Memory B cell (primary cell): Measurements from ENCODE around the gene ANKS1A.

Experiments
- ATAC-seq: fragments of 150-1000 bp; cut with Tn5 transposase; 2 replicates; pipeline ENCODE4 v1.10.0; 2021; ENCODE audit warnings: low read depth, mild to moderate bottlenecking, moderate library complexity
- DNase-seq, 2 donors: peaks; one replicate each; pipeline ENCODE4 v3.0.0; 2022; ENCODE audit warnings: low spot score in 2 of 2
- H3K27ac Mint-ChIP-seq: one replicate; pipeline ENCODE4 v1.8.0; 2022; ENCODE audit warnings: mild to moderate bottlenecking, moderate library complexity, mixed read lengths
- H3K27me3 Mint-ChIP-seq: one replicate; pipeline ENCODE4 v1.8.0; 2022; ENCODE audit warnings: mixed read lengths
- H3K36me3 Mint-ChIP-seq: one replicate; pipeline ENCODE4 v1.8.0; 2022; ENCODE audit warnings: mild to moderate bottlenecking, mixed read lengths
- H3K4me1 Mint-ChIP-seq: one replicate; pipeline ENCODE4 v1.8.0; 2022; ENCODE audit warnings: mixed read lengths
- H3K4me3 Mint-ChIP-seq: one replicate; pipeline ENCODE4 v1.8.0; 2022; ENCODE audit warnings: mild to moderate bottlenecking, moderate library complexity, mixed read lengths
- H3K9me3 Mint-ChIP-seq: one replicate; pipeline ENCODE4 v1.8.0; 2022; ENCODE audit warnings: mixed read lengths

The ANKS1A gene

DNA sequence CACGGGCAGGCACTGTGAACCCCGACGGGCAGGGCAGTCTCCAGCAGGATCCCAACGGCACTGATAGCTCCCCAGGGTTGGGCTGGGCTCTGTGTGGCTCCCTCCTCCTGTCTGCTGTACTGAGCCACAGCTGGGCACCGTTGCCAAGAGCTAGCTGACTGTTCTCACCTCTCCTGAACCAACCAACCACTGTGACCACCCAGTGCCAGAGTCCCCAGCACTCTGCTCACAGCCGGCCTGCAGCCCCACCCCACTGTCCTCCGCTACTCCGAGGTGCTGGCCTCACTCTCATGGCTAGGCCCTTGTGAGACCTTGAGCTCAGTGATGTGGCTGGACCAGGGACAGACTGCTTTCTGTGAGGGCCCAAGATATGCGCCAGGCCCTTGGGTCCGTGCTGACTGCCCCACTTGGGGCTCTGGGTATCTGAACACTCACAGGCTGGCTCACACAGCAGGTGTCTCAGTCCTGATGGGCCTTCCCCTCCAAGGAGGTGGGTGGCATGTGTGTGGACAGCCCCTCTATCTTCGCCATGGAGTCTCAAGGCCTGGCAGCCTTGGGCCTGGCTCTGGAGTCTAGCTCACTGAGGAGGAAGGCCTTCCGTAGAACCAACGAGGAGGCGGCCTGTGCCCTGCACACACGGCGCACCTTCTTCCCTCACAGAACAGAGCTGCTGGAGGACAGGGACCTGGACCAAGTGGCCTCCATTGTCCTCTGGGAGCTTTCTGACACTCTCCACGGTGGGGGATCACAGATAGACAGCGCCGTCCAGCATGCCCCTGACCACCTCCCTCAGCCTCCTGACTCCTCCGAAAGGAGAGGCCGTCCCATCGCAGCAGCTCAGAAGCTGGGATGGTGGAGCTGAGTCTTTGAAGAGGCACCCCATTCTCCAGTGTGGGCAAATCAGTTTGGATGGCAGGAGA lies 198.6 kb downstream of the ANKS1A start:
- no peak for DNase-seq
- Mint-ChIP-seq H3K27me3 (no peaks in the 10 kb centered on the region), H3K4me1 (no peaks in the 10 kb centered on the region), H3K27ac (no peak overlapping the region), H3K36me3 (peaks cover 33% of the 10 kb centered on the region), H3K9me3 (no peaks in the 10 kb centered on the region), H3K4me3 (no peak overlapping the region)
- no peak for ATAC-seq

- ATAC-seq (no peak), DNase-seq (no peak)
- H3K36me3 Mint-ChIP-seq = peaks cover 29% of the 10 kb centered on the region
- no peak overlapping the region for H3K4me3 Mint-ChIP-seq
- no peaks in the 10 kb centered on the region for H3K27me3 Mint-ChIP-seq
- H3K9me3 Mint-ChIP-seq = no peaks in the 10 kb centered on the region
- H3K4me1 Mint-ChIP-seq = no peaks in the 10 kb centered on the region
- no peak overlapping the region for H3K27ac Mint-ChIP-seq
Measured at GRCh38 chr6:35088281-35089215, 199.5 kb downstream of the ANKS1A start.

DNA sequence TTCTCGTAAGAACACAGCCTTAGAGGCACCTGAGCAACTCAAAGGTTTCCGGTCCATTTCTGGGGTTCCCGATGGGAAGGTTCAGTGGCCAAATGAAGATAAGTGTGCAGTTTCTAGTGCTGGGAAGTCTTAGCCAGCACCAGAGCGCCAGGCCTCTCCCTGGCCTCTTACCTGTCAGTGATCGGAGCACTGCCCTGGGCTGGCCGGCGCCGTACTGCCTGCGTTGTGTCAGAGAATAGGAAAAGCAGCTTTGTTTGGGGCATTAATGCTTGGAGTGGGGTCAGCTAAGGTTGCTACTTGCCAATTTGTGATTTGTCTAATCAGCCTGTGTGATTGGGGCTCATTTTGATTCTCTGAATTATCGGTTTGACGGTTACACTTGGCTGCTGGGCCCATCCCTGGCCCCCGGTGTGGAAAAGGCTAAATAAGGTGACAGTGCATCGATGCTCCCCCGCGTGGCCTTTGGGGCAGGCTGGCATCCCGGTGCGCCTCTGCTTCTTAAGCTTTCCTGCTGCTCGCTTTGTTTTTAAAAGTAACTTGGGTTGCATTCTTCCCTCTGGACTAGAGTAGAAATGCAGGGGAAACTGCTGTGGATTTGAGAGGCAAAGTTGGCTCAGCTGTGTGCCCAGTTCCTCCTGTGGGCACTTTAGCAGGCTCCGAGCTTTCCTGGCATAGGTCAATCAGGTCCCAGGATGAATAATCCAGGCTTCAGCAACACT lies 200.3 kb downstream of the ANKS1A start:
- Mint-ChIP-seq H3K27ac (no peak overlapping the region), H3K4me1 (no peaks in the 10 kb centered on the region), H3K9me3 (no peaks in the 10 kb centered on the region), H3K36me3 (peaks cover 28% of the 10 kb centered on the region), H3K27me3 (no peaks in the 10 kb centered on the region), H3K4me3 (no peak overlapping the region)
- no peak for ATAC-seq
- no peak for DNase-seq

DNA sequence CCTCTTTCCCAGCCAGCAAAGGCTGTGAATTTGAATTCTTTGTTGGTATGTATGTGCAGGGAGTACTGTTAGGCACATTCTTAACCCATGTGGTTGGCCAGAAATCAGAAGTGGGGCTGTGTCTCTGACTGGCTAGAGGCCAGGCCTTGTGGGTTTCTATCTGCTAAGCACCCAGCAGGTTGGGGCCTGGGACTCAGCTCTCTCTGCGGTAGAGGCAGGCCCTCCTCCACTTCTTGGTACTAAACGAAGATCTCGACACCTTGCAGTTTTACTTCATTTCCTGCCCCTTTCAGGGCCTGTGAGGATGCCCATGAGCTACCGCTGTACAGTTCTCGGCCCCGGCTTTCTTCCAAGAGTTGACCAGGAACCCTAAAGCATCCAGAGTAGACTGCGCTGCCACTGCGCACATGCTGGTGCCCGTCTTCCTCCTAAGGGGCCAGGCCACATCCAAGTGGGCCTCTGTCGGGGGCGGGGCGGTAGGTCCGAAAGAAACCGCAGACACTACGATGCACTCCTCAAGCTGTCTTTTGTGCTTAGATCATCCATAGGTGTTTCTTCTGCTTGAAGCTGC lies 201.0 kb downstream of the ANKS1A start:
- DNase-seq = no peak
- H3K27me3 Mint-ChIP-seq = no peaks in the 10 kb centered on the region
- peaks cover 28% of the 10 kb centered on the region for H3K36me3 Mint-ChIP-seq
- H3K27ac Mint-ChIP-seq = no peak overlapping the region
- H3K4me1 Mint-ChIP-seq = no peaks in the 10 kb centered on the region
- no peak for ATAC-seq
- no peaks in the 10 kb centered on the region for H3K9me3 Mint-ChIP-seq
- H3K4me3 Mint-ChIP-seq = no peak overlapping the region

DNA sequence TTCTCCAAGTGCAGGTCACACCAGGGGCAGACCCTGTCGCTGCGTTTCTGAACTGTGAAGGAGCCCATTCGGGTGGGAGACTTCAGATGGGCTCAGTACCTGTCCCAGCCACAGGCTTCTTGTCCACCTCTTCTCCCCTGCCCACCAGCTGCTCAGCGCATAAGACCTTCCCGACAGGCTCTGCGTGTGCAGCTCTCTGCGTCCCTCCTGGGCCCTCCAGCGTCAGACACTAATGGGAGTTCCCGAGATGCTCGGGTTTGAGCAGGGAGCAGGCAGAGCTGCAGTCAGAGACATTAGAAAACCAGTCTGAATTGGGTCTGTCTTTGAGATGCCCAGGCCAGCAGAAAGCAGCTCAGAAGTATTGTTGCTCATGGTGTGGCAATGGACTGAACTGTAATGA lies 201.7 kb downstream of the ANKS1A start:
- ATAC-seq (no peak), DNase-seq (no peak)
- H3K36me3 Mint-ChIP-seq = peaks cover 23% of the 10 kb centered on the region
- no peak overlapping the region for H3K4me3 Mint-ChIP-seq
- no peaks in the 10 kb centered on the region for H3K9me3 Mint-ChIP-seq
- H3K4me1 Mint-ChIP-seq = no peaks in the 10 kb centered on the region
- no peak overlapping the region for H3K27ac Mint-ChIP-seq
- H3K27me3 Mint-ChIP-seq = no peaks in the 10 kb centered on the region

DNA sequence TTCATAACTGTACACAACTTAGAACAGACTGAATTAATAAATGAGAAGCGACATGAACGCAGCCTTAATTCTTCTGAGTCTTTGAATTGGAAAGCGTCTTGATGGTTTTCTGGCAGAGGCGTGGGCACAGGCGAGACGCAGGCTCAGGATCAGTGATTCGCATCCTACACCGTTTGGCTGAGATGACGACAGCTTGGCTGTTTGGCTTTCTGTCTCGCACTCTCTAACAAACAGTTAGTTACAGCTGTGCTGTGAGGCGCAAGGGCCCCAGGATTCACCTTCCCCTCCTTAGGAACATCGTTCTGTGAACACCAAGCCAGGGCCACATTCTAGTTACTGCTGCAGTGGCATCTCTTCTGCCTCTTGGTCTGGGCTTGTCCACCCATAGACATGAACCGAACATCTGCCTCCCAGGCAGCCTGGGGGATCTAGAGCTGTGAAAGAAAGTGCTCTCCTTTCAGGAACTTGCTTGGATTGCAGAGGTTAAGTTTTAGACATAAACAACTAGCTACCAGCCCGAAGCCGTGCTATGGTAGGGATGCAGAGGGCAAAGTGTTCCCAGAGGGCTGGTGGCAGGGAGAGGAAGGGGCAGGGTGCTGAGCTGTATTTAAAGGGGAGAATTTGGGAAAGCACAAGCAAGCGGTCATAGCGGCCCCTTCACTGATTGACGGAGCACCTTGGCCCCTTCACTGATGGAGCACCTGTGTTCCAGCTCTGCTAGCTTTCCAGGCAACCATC lies 202.5 kb downstream of the ANKS1A start:
- Mint-ChIP-seq H3K4me1 (no peaks in the 10 kb centered on the region), H3K9me3 (no peaks in the 10 kb centered on the region)
- no peak for DNase-seq

GRCh38 chr6:35092362-35093117 lies 203.5 kb downstream of the ANKS1A start:
- peaks cover 9% of the 10 kb centered on the region for H3K36me3 Mint-ChIP-seq
- no peak overlapping the region for H3K27ac Mint-ChIP-seq
- ATAC-seq (no peak), DNase-seq (no peak)
- no peaks in the 10 kb centered on the region for H3K9me3 Mint-ChIP-seq
- peaks cover under 1% of the 10 kb centered on the region for H3K27me3 Mint-ChIP-seq
- H3K4me1 Mint-ChIP-seq = no peaks in the 10 kb centered on the region
- no peak overlapping the region for H3K4me3 Mint-ChIP-seq

More for the DNA sequence above, 202.5 kb downstream of the ANKS1A start:
- Mint-ChIP-seq H3K36me3 (peaks cover 17% of the 10 kb centered on the region), H3K4me3 (no peak overlapping the region), H3K27ac (no peak overlapping the region), H3K27me3 (no peaks in the 10 kb centered on the region)
- no peak for ATAC-seq

DNA sequence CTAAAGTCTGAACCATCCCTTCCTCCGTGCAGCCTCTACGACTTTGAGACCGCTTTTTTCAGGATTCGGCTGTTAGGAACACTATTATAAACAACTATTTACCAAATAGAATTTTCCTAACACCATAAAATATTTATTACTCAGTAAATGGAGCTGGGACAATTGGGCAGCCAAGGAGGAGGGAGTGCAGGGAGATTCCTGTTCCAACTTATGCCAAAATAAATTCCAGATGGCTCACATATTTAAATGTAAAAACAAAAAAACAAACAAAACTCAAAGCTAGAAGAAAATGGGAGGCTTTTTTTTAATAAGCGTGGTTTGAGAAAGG lies 204.0 kb downstream of the ANKS1A start:
- Mint-ChIP-seq H3K27ac (no peak overlapping the region), H3K9me3 (no peaks in the 10 kb centered on the region), H3K4me1 (no peaks in the 10 kb centered on the region), H3K4me3 (no peak overlapping the region), H3K27me3 (peaks cover 2% of the 10 kb centered on the region), H3K36me3 (peaks cover 5% of the 10 kb centered on the region)
- no peak for DNase-seq
- ATAC-seq = no peak

DNA sequence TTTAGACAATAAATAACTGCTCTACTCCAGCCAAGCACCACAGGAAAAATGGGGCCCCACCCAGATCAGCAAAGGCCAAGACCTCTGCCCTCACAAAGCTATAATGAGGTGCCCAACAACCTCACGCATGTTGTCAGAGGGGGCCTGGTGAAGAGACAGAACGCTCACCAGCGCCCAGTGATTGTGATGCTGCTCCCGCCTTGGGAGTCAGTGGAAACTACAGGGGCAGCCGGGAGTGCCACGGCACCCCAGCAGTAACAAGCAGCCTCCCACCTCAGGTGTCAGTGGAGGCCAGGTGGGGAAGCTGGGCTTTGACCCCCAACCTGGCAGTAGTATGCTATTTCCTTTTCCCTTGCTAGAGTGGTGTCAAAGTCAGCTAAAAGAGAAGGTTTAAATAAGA lies 204.7 kb downstream of the ANKS1A start:
- Mint-ChIP-seq H3K27me3 (peaks cover 2% of the 10 kb centered on the region), H3K4me3 (no peak overlapping the region), H3K9me3 (no peaks in the 10 kb centered on the region), H3K4me1 (no peaks in the 10 kb centered on the region), H3K36me3 (peaks cover 1% of the 10 kb centered on the region), H3K27ac (no peak overlapping the region)
- DNase-seq (no peak), ATAC-seq (no peak)

DNA sequence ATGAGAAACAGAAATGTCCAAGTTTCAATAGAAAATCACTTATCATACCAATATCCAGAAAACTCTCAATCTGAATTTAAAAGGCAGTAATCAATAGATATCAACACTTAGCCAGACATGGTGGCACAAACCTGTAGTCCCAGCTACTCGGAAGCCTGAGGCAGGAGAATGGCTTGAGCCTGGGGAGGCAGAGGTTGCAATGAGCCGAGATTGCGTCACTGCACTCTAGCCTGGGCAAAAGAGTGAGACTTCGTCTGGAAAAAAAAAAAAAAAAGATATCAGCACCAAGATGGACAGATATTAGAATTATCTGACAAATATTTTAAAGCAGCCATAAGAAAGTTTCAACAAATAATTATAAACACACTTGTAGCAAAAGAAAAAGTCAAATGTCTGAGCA lies 205.1 kb downstream of the ANKS1A start:
- Mint-ChIP-seq H3K9me3 (no peaks in the 10 kb centered on the region), H3K36me3 (no peaks in the 10 kb centered on the region), H3K4me1 (no peaks in the 10 kb centered on the region), H3K4me3 (no peak overlapping the region), H3K27ac (no peak overlapping the region), H3K27me3 (peaks cover 2% of the 10 kb centered on the region)
- no peak for ATAC-seq
- no peak for DNase-seq

DNA sequence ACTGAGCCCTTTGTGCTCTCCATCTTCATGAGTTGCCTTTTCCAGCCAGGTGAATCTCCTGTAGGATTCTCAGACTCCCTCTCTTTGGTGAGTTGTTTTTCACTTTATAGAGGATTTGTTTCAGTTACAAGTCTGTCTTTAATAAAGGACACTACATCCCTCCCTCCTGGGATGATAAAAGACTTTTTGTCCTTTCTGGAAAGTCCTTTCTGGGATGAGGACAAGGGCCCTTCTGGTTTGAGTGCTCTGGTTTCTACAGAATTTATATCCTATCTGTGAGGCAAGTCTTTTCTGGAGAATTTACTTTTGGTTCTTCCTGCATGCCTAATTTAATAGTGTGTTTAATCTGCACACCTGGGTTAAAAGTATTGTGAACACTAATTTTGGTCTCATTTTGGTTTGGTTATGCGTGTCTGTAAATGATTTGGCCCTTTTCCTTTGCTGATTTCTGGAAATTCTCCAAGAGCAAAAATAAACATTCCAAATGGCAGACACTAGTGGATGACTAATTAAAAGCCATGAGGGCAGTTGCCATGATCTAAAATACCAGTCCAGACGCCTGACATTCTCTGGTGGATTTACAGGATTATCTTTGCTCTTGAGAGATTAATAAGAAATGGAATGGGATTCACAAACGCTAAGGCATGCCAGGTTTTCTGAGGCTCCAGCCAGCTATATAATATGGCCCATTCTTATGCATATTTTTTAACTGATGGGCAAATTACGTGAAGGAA lies 207.2 kb downstream of the ANKS1A start:
- ATAC-seq (no peak), DNase-seq (no peak)
- no peaks in the 10 kb centered on the region for H3K4me1 Mint-ChIP-seq
- peaks cover 2% of the 10 kb centered on the region for H3K27me3 Mint-ChIP-seq
- no peak overlapping the region for H3K27ac Mint-ChIP-seq
- no peak overlapping the region for H3K4me3 Mint-ChIP-seq
- H3K9me3 Mint-ChIP-seq = no peaks in the 10 kb centered on the region
- no peaks in the 10 kb centered on the region for H3K36me3 Mint-ChIP-seq

GRCh38 chr6:35099116-35099515 lies 210.1 kb downstream of the ANKS1A start:
- Mint-ChIP-seq H3K4me3 (no peak overlapping the region), H3K4me1 (no peaks in the 10 kb centered on the region), H3K27me3 (peaks cover 2% of the 10 kb centered on the region), H3K27ac (no peak overlapping the region), H3K36me3 (no peaks in the 10 kb centered on the region), H3K9me3 (no peaks in the 10 kb centered on the region)
- ATAC-seq (no peak), DNase-seq (no peak)
